Measurements from ENCODE around the gene SELENOK.

The SELENOK gene

GRCh38 chr3:53841296-53841695 lies 50.4 kb downstream of the SELENOK start:
- no peak for DNase-seq

GRCh38 chr3:53837331-53837730 lies 54.3 kb downstream of the SELENOK start:
- DNase-seq: no peak

GRCh38 chr3:53836084-53836872 lies 55.4 kb downstream of the SELENOK start:
- no peak for DNase-seq

GRCh38 chr3:53835257-53835656 lies 56.4 kb downstream of the SELENOK start:
- no peak for DNase-seq

GRCh38 chr3:53834429-53835095 lies 57.1 kb downstream of the SELENOK start:
- DNase-seq: no peak

All from activated CD4-positive, alpha-beta T cell treated with anti-CD3 and anti-CD28 coated beads for 1 hour (primary cell).